ENCODE measurements around the gene TNNI3. TPM values are rescaled to one million over a fixed set of nuclear protein-coding genes. Genes with fewer than 3 reads are reported as not detected.

TNNI3 gene
- total and polyA plus RNA-seq, 9 of the 15 experiments (the other 6 are each of a cell fraction or from before 2014, with no cell fraction given): 4.7 to 158 (median 42.0) TPM

DNA sequence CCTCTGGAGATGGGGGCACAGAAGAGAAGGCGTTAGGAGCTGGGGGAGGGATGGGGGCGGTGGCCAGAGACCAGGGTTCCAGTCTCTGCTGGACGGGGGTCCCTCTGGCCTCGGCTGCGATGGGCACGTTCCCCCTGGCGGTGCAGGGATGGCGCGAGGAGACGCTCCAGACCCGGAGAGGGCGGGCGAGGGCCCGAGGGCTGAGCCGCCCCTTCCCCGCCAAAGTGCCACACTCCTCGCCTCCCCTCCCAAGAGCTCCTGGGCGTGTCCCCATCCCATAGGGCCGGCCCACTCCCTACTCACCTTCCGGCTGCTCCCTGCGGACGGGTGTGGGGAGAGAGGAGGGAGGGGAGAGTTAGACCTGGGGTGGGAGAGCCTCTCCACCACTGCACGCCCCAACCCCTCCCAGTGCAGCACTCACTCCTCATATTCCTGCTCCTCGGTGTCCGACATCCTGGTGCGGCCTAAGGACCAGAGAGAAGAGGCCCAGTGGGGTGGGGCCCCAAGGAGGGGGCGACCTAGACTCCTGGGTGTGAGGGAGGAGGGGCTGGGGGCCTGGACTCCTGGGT, 10.7 kb downstream of the TNNI3 start:
- in situ Hi-C loops (cut with MboI): loop anchor here (25.0 kb wide), 1 partner anchor 491 kb away; the partner anchor contains the start of genes CCDC106, ZNF580 and ZNF581
- Histone ChIP-seq H3K27ac (ENCODE audit: extremely low read depth, low read depth, low read length) (peak overlapping the region; percentile 69), H3K4me3 (peak overlapping the region; percentile 88), H3K79me2 (ENCODE audit: control insufficient read depth, insufficient read depth, low read length) (peaks cover 16% of the 10 kb centered on the region), H2AFZ (ENCODE audit: low read depth, low read length) (peak overlapping the region; percentile 89), H3K4me2 (ENCODE audit: insufficient read depth, low read length) (peak overlapping the region; percentile 83), H3K9me1 (ENCODE audit: control insufficient read depth, insufficient read depth, low read length) (no peaks in the 10 kb centered on the region), H3K4me1 (replicated peaks in 1 of 2; ENCODE audit: control insufficient read depth in 2 of 2, insufficient read depth in 2 of 2, low read length in 2 of 2) (peaks cover 20 to 52% of the 10 kb centered on the region in 2 experiments), H4K20me1 (replicated peaks; ENCODE audit: control insufficient read depth, insufficient read depth, low read length) (no peaks in the 10 kb centered on the region), H3K36me3 (ENCODE audit: control insufficient read depth, insufficient read depth, low read length) (peaks cover 20% of the 10 kb centered on the region; the same call in 2 of the 3 replicates), H3K27me3 (ENCODE audit: control insufficient read depth in 2 of 2, insufficient read depth in 2 of 2, low read length in 2 of 2) (no peaks in the 10 kb centered on the region), H3K9me3 (replicated peaks; ENCODE audit: control insufficient read depth, insufficient read depth, low read depth, low read length) (no peaks in the 10 kb centered on the region; the same call in 1 of the 2 replicates), H3K9ac (ENCODE audit: insufficient read depth in 1 of 2, low read depth in 2 of 2, low read length in 2 of 2) (peak overlapping the region; percentile 63 to 74)
- ATAC-seq: peak; percentile 96
- WGBS (ENCODE audit: insufficient coverage, low coverage, missing lambda C conversion rate): 0% methylated on average over 6 of the region's 27 CpGs
- no TSS peak for BruUV-seq (replicated peaks)
- intact Hi-C loops (cut with micrococcal nuclease): loop anchor here (1.0 to 10.0 kb wide), 2 partner anchors 13 to 488 kb away; no protein-coding TSS in a partner anchor
- ChIA-PET CTCF (ENCODE audit: low intra/inter-chr PET ratio) (interaction anchor here (1.2 kb wide), 1 partner anchor 10 kb away, joined by 4 read pairs; no protein-coding TSS in a partner anchor), POLR2A (interaction anchor here (0.5 to 2.1 kb wide), 12 partner anchors 9 to 703 kb away, joined by 3 to 13 read pairs (median 3); partner anchors contain the start of genes DNAAF3, PPP6R1 and TNNI3)
- DNase-seq (ENCODE audit: extremely low read depth in 1 of 4, low spot score in 3 of 4): peak; percentile 88 to 94 (median 90)
- peak; percentile 98 for FAIRE-seq
- TF ChIP-seq ZBTB7A (IDR thresholded peaks at IDR 0.05; ENCODE audit: borderline replicate concordance, control insufficient read depth, low read depth, low read length): peak; percentile 66; the same call in 1 of the 2 replicates
- 0 out of 2 replicates have a peak, but pooled peaks have one; percentile 19 for TF ChIP-seq CREM (IDR thresholded peaks at IDR 0.05; ENCODE audit: low read depth)
- TF ChIP-seq ZNF444 (CRISPR knock-in tag; IDR thresholded peaks at IDR 0.05): no peak
- TF ChIP-seq ZNF77 (CRISPR knock-in tag; IDR thresholded peaks at IDR 0.05): no peak
- peak; percentile 90 for TF ChIP-seq CTBP1 (IDR thresholded peaks at IDR 0.05; ENCODE audit: borderline replicate concordance)
- TF ChIP-seq, protein P1, sequence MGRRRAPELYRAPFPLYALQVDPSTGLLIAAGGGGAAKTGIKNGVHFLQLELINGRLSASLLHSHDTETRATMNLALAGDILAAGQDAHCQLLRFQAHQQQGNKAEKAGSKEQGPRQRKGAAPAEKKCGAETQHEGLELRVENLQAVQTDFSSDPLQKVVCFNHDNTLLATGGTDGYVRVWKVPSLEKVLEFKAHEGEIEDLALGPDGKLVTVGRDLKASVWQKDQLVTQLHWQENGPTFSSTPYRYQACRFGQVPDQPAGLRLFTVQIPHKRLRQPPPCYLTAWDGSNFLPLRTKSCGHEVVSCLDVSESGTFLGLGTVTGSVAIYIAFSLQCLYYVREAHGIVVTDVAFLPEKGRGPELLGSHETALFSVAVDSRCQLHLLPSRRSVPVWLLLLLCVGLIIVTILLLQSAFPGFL (CRISPR knock-in tag; IDR thresholded peaks at IDR 0.05): no peak
- TF ChIP-seq L3MBTL2 (IDR thresholded peaks at IDR 0.05): peak; percentile 58
- no peak for TF ChIP-seq MEIS2 (IDR thresholded peaks at IDR 0.05; ENCODE audit: partially characterized antibody)
- TF ChIP-seq MYC (IDR thresholded peaks at IDR 0.05; ENCODE audit: low read depth, low read length): 0 out of 2 replicates have a peak, but pooled peaks have one; percentile 41
- TF ChIP-seq MYC (CRISPR knock-in tag; IDR thresholded peaks at IDR 0.05; ENCODE audit: borderline replicate concordance, low read depth): no peak; the same call in 1 of the 2 replicates
- TF ChIP-seq MCM7 (IDR thresholded peaks at IDR 0.05): peak in 1 of 2 experiments; percentile 82; a peak in 1 of 4 replicates
- no peak for TF ChIP-seq WHSC1 (IDR thresholded peaks at IDR 0.05; ENCODE audit: low read length)
- no peak for TF ChIP-seq ZNF644 (tag; IDR thresholded peaks at IDR 0.05; ENCODE audit: low read depth)
- TF ChIP-seq, protein P2, sequence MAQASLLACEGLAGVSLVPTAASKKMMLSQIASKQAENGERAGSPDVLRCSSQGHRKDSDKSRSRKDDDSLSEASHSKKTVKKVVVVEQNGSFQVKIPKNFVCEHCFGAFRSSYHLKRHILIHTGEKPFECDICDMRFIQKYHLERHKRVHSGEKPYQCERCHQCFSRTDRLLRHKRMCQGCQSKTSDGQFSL (CRISPR knock-in tag; IDR thresholded peaks at IDR 0.05): peak; percentile 78; the same call in 1 of the 2 replicates
- TF ChIP-seq, protein P2 (tag; IDR thresholded peaks at IDR 0.05): no peak; a peak in 1 of 4 replicates
- TF ChIP-seq YY1 (IDR thresholded peaks at IDR 0.05; ENCODE audit: borderline replicate concordance in 1 of 3, control insufficient read depth in 1 of 3, extremely low read depth in 1 of 3, insufficient read depth in 3 of 3, insufficient read length in 1 of 3, insufficient replicate concordance in 2 of 3, low read depth in 1 of 3, low read length in 2 of 3): no peak
- TF ChIP-seq FOXM1 (IDR thresholded peaks at IDR 0.05; ENCODE audit: low read depth): no peak
- TF ChIP-seq FOXM1 (CRISPR knock-in tag; IDR thresholded peaks at IDR 0.05; ENCODE audit: low read depth): 0 out of 2 replicates have a peak, but pooled peaks have one; percentile 19
- TF ChIP-seq HMGN3 (IDR thresholded peaks at IDR 0.05; ENCODE audit: borderline replicate concordance, extremely low read depth, insufficient read length, low read depth, low read length): peak; percentile 29
